H9 (cell line): ENCODE measurements around the gene CXCL12. TPM values are rescaled to one million over a fixed set of nuclear protein-coding genes. Genes with fewer than 3 reads are reported as not detected.

Experiments
- DNase-seq: peaks from one replicate; pipeline ENCODE4 v3.0.0-alpha.2; 2017
- H2AFZ ChIP-seq: one replicate; pipeline ENCODE4 v1.6.1; 2013; ENCODE audit warnings: mild to moderate bottlenecking, low read length, control low read depth, moderate library complexity
- H2AK5ac ChIP-seq: 2 replicates; pipeline ENCODE4 v1.6.1; 2013; ENCODE audit warnings: low read length, control low read depth, mixed read lengths; ENCODE audit not compliant: insufficient read length
- H2BK120ac ChIP-seq: one replicate; pipeline ENCODE4 v1.6.1; 2013; ENCODE audit warnings: low read depth, mild to moderate bottlenecking, low read length, control low read depth, inconsistent platforms; ENCODE audit not compliant: poor library complexity, severe bottlenecking
- H2BK12ac ChIP-seq: 2 replicates; pipeline ENCODE4 v1.6.1; 2013; ENCODE audit warnings: low read length, control low read depth, mixed read lengths, low read depth; ENCODE audit not compliant: insufficient read length
- H2BK15ac ChIP-seq: 2 replicates; pipeline ENCODE4 v1.6.1; 2013; ENCODE audit warnings: low read depth, low read length, control low read depth
- H2BK20ac ChIP-seq: one replicate; pipeline ENCODE4 v1.6.1; 2013; ENCODE audit warnings: low read depth, mild to moderate bottlenecking, low read length, control low read depth, inconsistent platforms; ENCODE audit not compliant: poor library complexity, severe bottlenecking
- H2BK5ac ChIP-seq: 2 replicates; pipeline ENCODE4 v1.6.1; 2013; ENCODE audit warnings: low read length, control low read depth, mixed read lengths; ENCODE audit not compliant: insufficient read length
- H3K14ac ChIP-seq: 2 replicates; pipeline ENCODE4 v1.6.1; 2013; ENCODE audit warnings: low read length, control low read depth; ENCODE audit not compliant: insufficient read depth
- H3K18ac ChIP-seq: 2 replicates; pipeline ENCODE4 v1.6.1; 2013; ENCODE audit warnings: low read depth, mild to moderate bottlenecking, mixed read lengths, low read length, control low read depth; ENCODE audit not compliant: insufficient read length
- H3K23ac ChIP-seq: 2 replicates; pipeline ENCODE4 v1.6.1; 2013; ENCODE audit warnings: low read length, control low read depth, mixed read lengths, low read depth; ENCODE audit not compliant: insufficient read length
- H3K23me2 ChIP-seq: 2 replicates; pipeline ENCODE4 v1.6.1; 2013; ENCODE audit warnings: low read depth, mild to moderate bottlenecking, mixed read lengths, low read length, control low read depth; ENCODE audit not compliant: insufficient read length, poor library complexity, severe bottlenecking
- H3K27ac ChIP-seq: 2 replicates; pipeline ENCODE4 v1.5.1; 2013; ENCODE audit warnings: low read length, control low read depth, mixed read lengths, low read depth; ENCODE audit not compliant: insufficient read length
- H3K27me3 ChIP-seq: 2 replicates; pipeline ENCODE4 v1.6.1; 2013; ENCODE audit warnings: low read length, control low read depth, inconsistent platforms; ENCODE audit not compliant: insufficient read depth
- H3K4ac ChIP-seq: 2 replicates; pipeline ENCODE4 v1.6.1; 2013; ENCODE audit warnings: low read depth, mild to moderate bottlenecking, control low read depth, inconsistent platforms, low read length, moderate library complexity
- H3K4me1 ChIP-seq: 2 replicates; pipeline ENCODE4 v1.6.1; 2013; ENCODE audit warnings: low read length, control low read depth, inconsistent platforms; ENCODE audit not compliant: insufficient read depth
- H3K4me2 ChIP-seq: 2 replicates; pipeline ENCODE4 v1.6.1; 2013; ENCODE audit warnings: low read length, control low read depth, mixed read lengths; ENCODE audit not compliant: insufficient read length, insufficient read depth
- H3K56ac ChIP-seq: 2 replicates; pipeline ENCODE4 v1.6.1; 2013; ENCODE audit warnings: low read depth, mild to moderate bottlenecking, mixed read lengths, low read length, control low read depth; ENCODE audit not compliant: insufficient read length
- H3K79me1 ChIP-seq: 2 replicates; pipeline ENCODE4 v1.6.1; 2013; ENCODE audit warnings: low read depth, mild to moderate bottlenecking, moderate library complexity, low read length, control low read depth, inconsistent platforms; ENCODE audit not compliant: insufficient read depth, poor library complexity, severe bottlenecking
- H3K79me2 ChIP-seq: 2 replicates; pipeline ENCODE4 v1.6.1; 2013; ENCODE audit warnings: low read length, control low read depth, inconsistent platforms; ENCODE audit not compliant: insufficient read depth
- H3K9ac ChIP-seq: 2 replicates; pipeline ENCODE4 v1.6.1; 2013; ENCODE audit warnings: low read length, control low read depth, mixed read lengths; ENCODE audit not compliant: insufficient read length; ENCODE audit errors: extremely low read depth
- H3K9me3 ChIP-seq: one replicate; pipeline ENCODE4 v1.6.1; 2013; ENCODE audit warnings: low read depth, low read length, inconsistent platforms; ENCODE audit not compliant: control insufficient read depth
- H3T11ph ChIP-seq: one replicate; pipeline ENCODE4 v1.6.1; 2013; ENCODE audit warnings: mild to moderate bottlenecking, low read length, control low read depth, inconsistent platforms
- H4K20me1 ChIP-seq: one replicate; pipeline ENCODE4 v1.6.1; 2013; ENCODE audit not compliant: control insufficient read depth, insufficient read length, insufficient read depth
- H4K5ac ChIP-seq: 2 replicates; pipeline ENCODE4 v1.6.1; 2013; ENCODE audit warnings: low read depth, mild to moderate bottlenecking, mixed read lengths, low read length, control low read depth; ENCODE audit not compliant: insufficient read length
- H4K8ac ChIP-seq: replicated peaks from 2 replicates; pipeline ENCODE4 v1.6.1; 2013; ENCODE audit warnings: low read length, control low read depth, mixed read lengths, low read depth; ENCODE audit not compliant: insufficient read length
- H4K91ac ChIP-seq: 2 replicates; pipeline ENCODE4 v1.6.1; 2013; ENCODE audit warnings: low read depth, mild to moderate bottlenecking, moderate library complexity, mixed read lengths, low read length, control low read depth; ENCODE audit not compliant: insufficient read length
- H3K27ac Mint-ChIP-seq, 3 experiments: 2 replicates in 2 of 3; 3 replicates in 1 of 3; pipeline ENCODE4 v1.8.0; 2020 to 2021; ENCODE audit warnings: mixed read lengths in 3 of 3, mild to moderate bottlenecking in 1 of 3, moderate library complexity in 1 of 3
- H3K27me3 Mint-ChIP-seq: 2 replicates; pipeline ENCODE4 v1.8.0; 2021; ENCODE audit warnings: low read depth, mild to moderate bottlenecking, moderate library complexity, mixed read lengths
- H3K36me3 Mint-ChIP-seq, 3 experiments: 2 replicates in 2 of 3; 3 replicates in 1 of 3; pipeline ENCODE4 v1.8.0; 2020 to 2021; ENCODE audit warnings: low read depth in 3 of 3, mixed read lengths in 3 of 3; ENCODE audit not compliant: insufficient read depth in 1 of 3
- H3K4me1 Mint-ChIP-seq, 2 experiments: 2 replicates each; pipeline ENCODE4 v1.8.0; 2020; ENCODE audit warnings: mixed read lengths in 2 of 2
- H3K4me3 Mint-ChIP-seq, 2 experiments: 2 replicates in 1 of 2; 3 replicates in 1 of 2; pipeline ENCODE4 v1.8.0; 2020 to 2021; ENCODE audit warnings: mild to moderate bottlenecking in 2 of 2, mixed read lengths in 2 of 2, moderate library complexity in 1 of 2
- H3K9me3 Mint-ChIP-seq, 2 experiments: 2 replicates in 1 of 2; 3 replicates in 1 of 2; pipeline ENCODE4 v1.8.0; 2020; ENCODE audit warnings: mild to moderate bottlenecking in 2 of 2, mixed read lengths in 2 of 2, moderate library complexity in 1 of 2
- CTCF ChIP-seq: fragments of 200-600 bp; sonication (generic); conservative IDR thresholded peaks from 3 replicates; pipeline ENCODE4 v1.8.0; 2021; ENCODE audit warnings: antibody characterized with exemption, mild to moderate bottlenecking
- WGBS: extraction: QIAGEN DNeasy Blood & Tissue Kit; methylation state at CpG from one replicate; pipeline ENCODE4 v1.1.7; 2013; ENCODE audit warnings: missing lambda C conversion rate, low lambda C conversion rate, mixed read lengths; ENCODE audit not compliant: insufficient read length; ENCODE audit errors: extremely low coverage; 5-methylcytosine and 5-hydroxymethylcytosine counted together
- total RNA-seq: library from RNA; stranded (reverse); gene quantifications from 2 replicates; pipeline ENCODE4 v1.2.1, GENCODE V29; 2021

CXCL12 gene
- total RNA-seq, 1 experiment from 2014 or later: 28.3 TPM

GRCh38 chr10:44337081-44337480, 47.8 kb downstream of the CXCL12 start:
- Histone ChIP-seq H3K79me2 (no peaks in the 10 kb centered on the region), H3K18ac (no peak overlapping the region), H2BK15ac (no peak overlapping the region), H3K4me1 (no peaks in the 10 kb centered on the region), H3K56ac (no peak overlapping the region), H2BK20ac (no peak overlapping the region), H3K9ac (no peak overlapping the region), H3K27ac (no peak overlapping the region), H4K20me1 (no peaks in the 10 kb centered on the region), H3K23ac (no peak overlapping the region), H3K79me1 (no peaks in the 10 kb centered on the region), H2AFZ (no peak overlapping the region), H2BK120ac (no peak overlapping the region), H3K23me2 (no peaks in the 10 kb centered on the region), H3T11ph (no peak overlapping the region), H2BK5ac (no peak overlapping the region), H2AK5ac (no peak overlapping the region), H3K4me2 (no peak overlapping the region), H2BK12ac (no peak overlapping the region), H3K9me3 (no peaks in the 10 kb centered on the region), H4K8ac (no peak overlapping the region), H4K91ac (no peak overlapping the region), H3K4ac (no peak overlapping the region), H3K27me3 (no peaks in the 10 kb centered on the region), H3K14ac (no peak overlapping the region), H4K5ac (no peak overlapping the region)
- Mint-ChIP-seq H3K27ac (no peak overlapping the region; a peak in 1 of 7 replicates), H3K36me3 (no peaks in the 10 kb centered on the region; a peak in 1 of 7 replicates), H3K4me3 (no peak overlapping the region), H3K9me3 (no peaks in the 10 kb centered on the region), H3K27me3 (peaks cover 8% of the 10 kb centered on the region; the same call in 1 of the 2 replicates), H3K4me1 (peaks cover 16 to 22% of the 10 kb centered on the region in 2 experiments)
- no peak for DNase-seq
- no peak for TF ChIP-seq CTCF
- no CpG with 5 or more reads among the region's 4 CpGs for WGBS
